ENCODE measurements around the gene PPP1R13B.

DNA sequence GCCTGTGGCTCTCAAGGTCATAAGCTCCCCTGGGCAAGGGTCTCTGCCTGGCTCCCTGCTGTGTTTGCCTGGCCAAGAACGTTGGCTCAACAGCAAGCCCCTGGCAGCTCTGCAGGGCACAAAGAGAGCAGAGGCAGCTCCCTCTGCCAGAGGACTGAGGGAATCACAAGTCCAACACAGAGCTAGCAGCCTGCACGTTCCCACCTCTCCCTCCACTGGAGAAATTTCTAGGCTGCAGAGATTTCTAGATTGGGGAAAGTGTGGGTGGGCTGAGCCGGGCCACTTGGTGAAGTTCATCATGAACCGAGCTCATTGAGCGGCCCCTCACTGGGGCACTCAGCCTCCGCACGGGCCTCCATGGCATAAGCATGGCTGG is 111.9 kb downstream of the PPP1R13B start:
- no peak for TF ChIP-seq POLR2A (IDR thresholded peaks at IDR 0.05)
- TF ChIP-seq, protein P1, sequence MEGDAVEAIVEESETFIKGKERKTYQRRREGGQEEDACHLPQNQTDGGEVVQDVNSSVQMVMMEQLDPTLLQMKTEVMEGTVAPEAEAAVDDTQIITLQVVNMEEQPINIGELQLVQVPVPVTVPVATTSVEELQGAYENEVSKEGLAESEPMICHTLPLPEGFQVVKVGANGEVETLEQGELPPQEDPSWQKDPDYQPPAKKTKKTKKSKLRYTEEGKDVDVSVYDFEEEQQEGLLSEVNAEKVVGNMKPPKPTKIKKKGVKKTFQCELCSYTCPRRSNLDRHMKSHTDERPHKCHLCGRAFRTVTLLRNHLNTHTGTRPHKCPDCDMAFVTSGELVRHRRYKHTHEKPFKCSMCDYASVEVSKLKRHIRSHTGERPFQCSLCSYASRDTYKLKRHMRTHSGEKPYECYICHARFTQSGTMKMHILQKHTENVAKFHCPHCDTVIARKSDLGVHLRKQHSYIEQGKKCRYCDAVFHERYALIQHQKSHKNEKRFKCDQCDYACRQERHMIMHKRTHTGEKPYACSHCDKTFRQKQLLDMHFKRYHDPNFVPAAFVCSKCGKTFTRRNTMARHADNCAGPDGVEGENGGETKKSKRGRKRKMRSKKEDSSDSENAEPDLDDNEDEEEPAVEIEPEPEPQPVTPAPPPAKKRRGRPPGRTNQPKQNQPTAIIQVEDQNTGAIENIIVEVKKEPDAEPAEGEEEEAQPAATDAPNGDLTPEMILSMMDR (IDR thresholded peaks at IDR 0.05), result no peak
